Mesenchymal stem cell (in vitro differentiated cells and primary cell): ENCODE measurements around the gene CELF2.
A peak's percentile ranks its signal among the peaks of the same experiment; 100 is the strongest.

Experiments used
- DNase-seq: peaks from one replicate; pipeline ENCODE4 v3.0.0-alpha.2; 2013
- H2AFZ ChIP-seq: one replicate; pipeline ENCODE4 v1.6.1; 2013; ENCODE audit warnings: low read depth, mild to moderate bottlenecking, control low read depth, inconsistent platforms, low read length, moderate library complexity
- H2AK5ac ChIP-seq: 2 replicates; pipeline ENCODE4 v1.6.1; 2013; ENCODE audit warnings: low read length, moderate library complexity, mild to moderate bottlenecking, inconsistent platforms; ENCODE audit not compliant: severe bottlenecking
- H2BK120ac ChIP-seq: one replicate; pipeline ENCODE4 v1.6.1; 2013; ENCODE audit warnings: low read depth, mild to moderate bottlenecking, inconsistent platforms, low read length, moderate library complexity
- H2BK12ac ChIP-seq, 2 experiments: one replicate each; pipeline ENCODE4 v1.6.1; 2013; ENCODE audit warnings: inconsistent platforms in 2 of 2, low read length in 2 of 2, mild to moderate bottlenecking in 2 of 2, moderate library complexity in 2 of 2, control low read depth in 1 of 2
- H2BK15ac ChIP-seq: one replicate; pipeline ENCODE4 v1.6.1; 2013; ENCODE audit warnings: mild to moderate bottlenecking, low read depth, inconsistent platforms; ENCODE audit not compliant: poor library complexity, severe bottlenecking
- H2BK5ac ChIP-seq: 2 replicates; pipeline ENCODE4 v1.6.1; 2013; ENCODE audit warnings: low read depth, mild to moderate bottlenecking, low read length, control low read depth, inconsistent platforms; ENCODE audit not compliant: poor library complexity, severe bottlenecking
- H3K14ac ChIP-seq, 2 experiments: one replicate each; pipeline ENCODE4 v1.6.1; 2013; ENCODE audit warnings: inconsistent platforms in 2 of 2, low read length in 2 of 2, control low read depth in 1 of 2, mild to moderate bottlenecking in 1 of 2, moderate library complexity in 1 of 2
- H3K18ac ChIP-seq, 2 experiments: one replicate each; pipeline ENCODE4 v1.6.1; 2013; ENCODE audit warnings: inconsistent platforms in 2 of 2, low read length in 2 of 2, control low read depth in 1 of 2, low read depth in 1 of 2, mild to moderate bottlenecking in 1 of 2
- H3K23ac ChIP-seq, 2 experiments: one replicate each; pipeline ENCODE4 v1.6.1; 2013; ENCODE audit warnings: inconsistent platforms in 2 of 2, low read length in 2 of 2, mild to moderate bottlenecking in 2 of 2, moderate library complexity in 2 of 2, control low read depth in 1 of 2
- H3K27ac ChIP-seq: 2 replicates; pipeline ENCODE4 v1.5.1; 2013; ENCODE audit warnings: mild to moderate bottlenecking, moderate library complexity, low read length, control low read depth, inconsistent platforms; ENCODE audit not compliant: poor library complexity, severe bottlenecking
- H3K27me3 ChIP-seq, 2 experiments: 2 replicates each; pipeline versions ENCODE4 v1.6.1 to v1.7.0; 2013; ENCODE audit warnings: low read length in 2 of 2, mild to moderate bottlenecking in 2 of 2, moderate library complexity in 2 of 2, control low read depth in 1 of 2, inconsistent platforms in 1 of 2; ENCODE audit not compliant: control insufficient read depth in 1 of 2, insufficient read depth in 1 of 2
- H3K36me3 ChIP-seq, 2 experiments: 2 replicates each; pipeline versions ENCODE4 v1.6.1 to v1.7.0; 2013; ENCODE audit warnings: low read length in 2 of 2, control low read depth in 1 of 2, inconsistent platforms in 1 of 2, low read depth in 1 of 2, mild to moderate bottlenecking in 1 of 2; ENCODE audit not compliant: insufficient read depth in 2 of 2, control insufficient read depth in 1 of 2
- H3K4ac ChIP-seq, 2 experiments: one replicate each; pipeline ENCODE4 v1.6.1; 2013; ENCODE audit warnings: inconsistent platforms in 2 of 2, low read length in 2 of 2, mild to moderate bottlenecking in 2 of 2, moderate library complexity in 2 of 2, control low read depth in 1 of 2, low read depth in 1 of 2
- H3K4me1 ChIP-seq: 2 replicates; pipeline ENCODE4 v1.6.1; 2013; ENCODE audit warnings: low read depth, low read length, control low read depth; ENCODE audit not compliant: control insufficient read depth, insufficient read depth
- H3K4me2 ChIP-seq: 2 replicates; pipeline ENCODE4 v1.6.1; 2013; ENCODE audit warnings: low read length, mild to moderate bottlenecking, inconsistent platforms; ENCODE audit not compliant: poor library complexity, severe bottlenecking
- H3K4me3 ChIP-seq, 2 experiments: 2 replicates each; pipeline versions ENCODE4 v1.5.1 to v1.7.0; 2013; ENCODE audit warnings: low read length in 2 of 2, mild to moderate bottlenecking in 2 of 2, control low read depth in 1 of 2, low read depth in 1 of 2; ENCODE audit not compliant: insufficient read depth in 1 of 2
- H3K79me1 ChIP-seq: replicated peaks from 2 replicates; pipeline ENCODE4 v1.6.1; 2013; ENCODE audit warnings: mild to moderate bottlenecking, control low read depth, low read length, inconsistent platforms; ENCODE audit not compliant: poor library complexity, severe bottlenecking
- H3K9ac ChIP-seq: 2 replicates; pipeline ENCODE4 v1.7.0; 2013; ENCODE audit warnings: mild to moderate bottlenecking, low read length, moderate library complexity
- H3K9me3 ChIP-seq: 2 replicates; pipeline ENCODE4 v1.7.0; 2013; ENCODE audit warnings: mild to moderate bottlenecking, low read length; ENCODE audit not compliant: control insufficient read depth
- H4K8ac ChIP-seq: one replicate; pipeline ENCODE4 v1.6.1; 2013; ENCODE audit warnings: inconsistent platforms, mild to moderate bottlenecking, low read length, moderate library complexity
- H4K91ac ChIP-seq: one replicate; pipeline ENCODE4 v1.6.1; 2013; ENCODE audit warnings: mild to moderate bottlenecking, low read length, inconsistent platforms
- WGBS: methylation state at CpG from one replicate; pipeline ENCODE4 v1.1.7; 2013; ENCODE audit warnings: mixed read lengths; 5-methylcytosine and 5-hydroxymethylcytosine counted together

The CELF2 gene

DNA sequence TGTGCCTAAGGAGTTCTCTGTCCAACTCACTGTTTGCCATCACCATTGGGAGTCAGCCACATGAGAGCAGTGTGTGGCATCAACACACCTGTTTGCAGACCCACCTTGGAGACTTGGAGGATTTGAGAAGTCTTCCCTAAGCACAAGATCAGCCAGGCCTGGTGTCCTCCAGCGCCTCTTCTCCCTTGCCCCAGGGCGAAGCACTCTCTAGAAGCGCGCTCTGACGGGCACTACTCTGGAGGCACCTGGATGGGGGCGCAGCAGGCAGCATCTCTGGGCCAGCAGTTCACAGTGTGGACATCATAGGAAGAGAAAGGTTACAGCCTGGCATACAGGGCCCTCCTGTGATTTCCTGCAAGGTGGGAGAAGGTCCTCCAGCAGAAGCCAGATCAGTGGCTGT, 289.3 kb downstream of the CELF2 start:
- Histone ChIP-seq H3K4me3 (no peak overlapping the region), H2BK120ac (no peak overlapping the region), H3K14ac (no peak overlapping the region), H2BK15ac (no peak overlapping the region), H3K36me3 (peaks cover 28 to 92% of the 10 kb centered on the region in 2 experiments), H3K18ac (no peak overlapping the region), H4K91ac (peak overlapping the region; percentile 19), H2AFZ (no peak overlapping the region), H4K8ac (no peak overlapping the region), H3K9me3 (peaks cover 50% of the 10 kb centered on the region), H3K27me3 (no peaks in the 10 kb centered on the region), H2AK5ac (no peak overlapping the region), H3K4me1 (no peaks in the 10 kb centered on the region), H2BK12ac (no peak overlapping the region), H3K23ac (no peak overlapping the region), H3K79me1 (peaks cover 2% of the 10 kb centered on the region), H3K4me2 (no peak overlapping the region), H3K4ac (no peak overlapping the region), H2BK5ac (no peak overlapping the region), H3K27ac (no peak overlapping the region), H3K9ac (no peak overlapping the region)
- DNase-seq = no peak
- 94% methylated on average over 6 of the region's 6 CpGs for WGBS

DNA sequence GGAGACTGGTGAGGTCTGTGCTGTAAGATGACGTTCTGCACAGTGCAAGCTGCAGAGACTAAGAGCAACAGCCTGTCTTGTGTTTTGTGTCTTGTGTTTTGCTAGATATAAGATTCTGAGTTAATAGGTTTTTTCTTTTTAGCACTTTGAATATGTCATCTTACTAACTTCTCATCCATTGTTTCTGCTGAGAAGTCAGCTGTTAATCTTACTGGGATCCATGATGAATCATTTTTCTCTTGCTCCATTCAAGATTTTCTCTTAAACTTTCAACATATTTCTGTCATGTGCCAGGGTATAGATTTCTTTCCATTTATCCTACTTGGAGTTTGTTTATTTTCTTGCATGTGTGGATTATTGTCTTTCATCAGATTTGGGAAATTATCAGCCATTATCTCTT, 290.3 kb downstream of the CELF2 start:
- no peak overlapping the region for H3K9ac ChIP-seq
- no peak overlapping the region for H3K4ac ChIP-seq
- no peak overlapping the region for H3K14ac ChIP-seq
- no peaks in the 10 kb centered on the region for H3K27me3 ChIP-seq
- WGBS = no CpG with 5 or more reads among the region's 1 CpG
- no peak overlapping the region for H2BK12ac ChIP-seq
- no peak overlapping the region for H3K23ac ChIP-seq
- DNase-seq = no peak
- no peak overlapping the region for H4K91ac ChIP-seq
- H3K36me3 ChIP-seq = peaks cover 24 to 89% of the 10 kb centered on the region in 2 experiments
- peak overlapping the region in 1 of 2 experiments; percentile 10 for H3K4me3 ChIP-seq
- H2AFZ ChIP-seq = no peak overlapping the region
- no peak overlapping the region for H2AK5ac ChIP-seq
- no peak overlapping the region for H2BK120ac ChIP-seq
- H3K4me1 ChIP-seq = no peaks in the 10 kb centered on the region
- H4K8ac ChIP-seq = no peak overlapping the region
- no peak overlapping the region for H2BK5ac ChIP-seq
- peaks cover 50% of the 10 kb centered on the region for H3K9me3 ChIP-seq
- no peak overlapping the region for H3K27ac ChIP-seq
- H2BK15ac ChIP-seq = no peak overlapping the region
- no peak overlapping the region for H3K4me2 ChIP-seq
- no peak overlapping the region for H3K18ac ChIP-seq
- peaks cover 2% of the 10 kb centered on the region for H3K79me1 ChIP-seq

DNA sequence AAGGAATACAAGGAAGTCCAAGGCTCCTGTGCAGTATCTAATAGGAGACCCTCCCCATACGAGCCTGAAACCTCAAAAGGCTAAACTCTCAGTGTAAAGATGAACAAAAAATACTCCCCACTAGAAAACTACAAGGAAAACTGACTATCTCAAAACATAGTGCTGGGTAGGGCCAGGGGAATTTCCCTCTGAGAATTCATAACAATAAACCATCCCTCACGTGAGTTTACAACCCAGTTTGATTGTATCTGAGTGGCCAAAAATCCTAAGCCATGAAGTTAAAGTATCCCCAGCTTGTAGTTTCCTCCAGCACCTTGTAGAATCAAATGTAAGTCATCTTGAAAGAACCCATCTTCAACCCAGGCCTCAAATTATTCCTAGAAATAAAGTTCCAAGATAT, 293.4 kb downstream of the CELF2 start:
- Histone ChIP-seq H2BK15ac (no peak overlapping the region), H3K23ac (no peak overlapping the region), H2BK5ac (no peak overlapping the region), H2BK12ac (no peak overlapping the region), H3K9me3 (peaks cover 36% of the 10 kb centered on the region), H3K4me3 (no peak overlapping the region), H2AK5ac (no peak overlapping the region), H4K8ac (no peak overlapping the region), H4K91ac (no peak overlapping the region), H3K4me1 (peaks cover 1% of the 10 kb centered on the region), H3K27me3 (no peaks in the 10 kb centered on the region), H3K4ac (no peak overlapping the region), H2AFZ (no peak overlapping the region), H3K79me1 (peaks cover 2% of the 10 kb centered on the region), H3K18ac (no peak overlapping the region), H3K14ac (no peak overlapping the region), H2BK120ac (no peak overlapping the region), H3K36me3 (peaks cover 28 to 88% of the 10 kb centered on the region in 2 experiments), H3K4me2 (no peak overlapping the region), H3K9ac (no peak overlapping the region), H3K27ac (no peak overlapping the region)
- 57% methylated on average over 2 of the region's 2 CpGs for WGBS
- DNase-seq = no peak

DNA sequence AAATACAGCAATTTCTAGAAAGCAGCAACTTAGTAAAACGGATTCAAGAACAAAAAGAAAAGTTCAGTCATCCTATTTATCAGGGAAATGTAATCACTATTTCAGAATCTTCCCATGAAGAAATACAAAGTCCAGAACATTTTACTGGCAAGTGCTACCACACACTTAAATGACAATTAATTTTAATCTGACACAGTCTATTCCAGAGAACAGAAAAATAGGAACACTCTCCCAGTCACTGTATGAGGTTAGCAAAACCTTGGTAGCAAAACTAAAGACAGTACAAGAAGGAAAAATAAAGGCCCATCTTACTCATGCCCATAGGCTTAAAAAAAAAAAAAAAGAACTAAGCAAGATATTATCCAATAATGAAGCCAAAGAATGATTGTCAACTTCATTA, 295.8 kb downstream of the CELF2 start:
- no peak overlapping the region for H3K18ac ChIP-seq
- no peak overlapping the region for H3K27ac ChIP-seq
- H3K4me2 ChIP-seq = no peak overlapping the region
- no peak overlapping the region for H3K23ac ChIP-seq
- H2AFZ ChIP-seq = no peak overlapping the region
- no peak overlapping the region for H2BK15ac ChIP-seq
- no peak overlapping the region for H2BK120ac ChIP-seq
- no peak overlapping the region for H2AK5ac ChIP-seq
- no peak overlapping the region for H4K8ac ChIP-seq
- no peak overlapping the region for H3K4ac ChIP-seq
- H3K4me3 ChIP-seq = no peak overlapping the region
- H3K79me1 ChIP-seq = no peaks in the 10 kb centered on the region
- H3K4me1 ChIP-seq = peaks cover 1% of the 10 kb centered on the region
- no peak overlapping the region for H2BK5ac ChIP-seq
- DNase-seq = no peak
- no peak overlapping the region for H3K14ac ChIP-seq
- no peaks in the 10 kb centered on the region for H3K27me3 ChIP-seq
- H2BK12ac ChIP-seq = no peak overlapping the region
- 89% methylated on average over 1 of the region's 1 CpG for WGBS
- peaks cover 12% of the 10 kb centered on the region for H3K9me3 ChIP-seq
- no peak overlapping the region for H3K9ac ChIP-seq
- H3K36me3 ChIP-seq = peaks cover 30 to 87% of the 10 kb centered on the region in 2 experiments
- H4K91ac ChIP-seq = no peak overlapping the region
